DND-41 (cell line): ENCODE data around the gene IGSF8.

Experiments
- CTCF ChIP-seq: IDR thresholded peaks from 2 replicates; pipeline ENCODE4 v1.5.1; 2012; ENCODE audit warnings: borderline replicate concordance, low read length, moderate library complexity, mild to moderate bottlenecking; ENCODE audit not compliant: poor library complexity, severe bottlenecking; ENCODE audit errors: extremely low read depth
- EZH2 ChIP-seq: IDR thresholded peaks from 3 replicates; pipeline ENCODE4 v1.6.1; 2012; ENCODE audit warnings: borderline replicate concordance, low read depth, mild to moderate bottlenecking, moderate library complexity, low read length, inconsistent platforms; ENCODE audit not compliant: severe bottlenecking

GRCh38 chr1:160136926-160137200 lies 38.4 kb upstream of the IGSF8 start:
- TF ChIP-seq EZH2 (no peak), CTCF (no peak)
